Stimulated activated CD8-positive, alpha-beta memory T cell treated with anti-CD3 and anti-CD28 coated beads, Interleukin-2, amount 100 ng/mL, for 1 hour (primary cell): Measurements from ENCODE around the gene CRTC2.
A peak's percentile ranks its signal among the peaks of the same experiment; 100 is the strongest.

Experiments used
- DNase-seq, 2 donors: peaks; one replicate each; pipeline ENCODE4 v3.0.0-alpha.2; 2020; ENCODE audit warnings: low read depth in 2 of 2

Gene CRTC2

DNA sequence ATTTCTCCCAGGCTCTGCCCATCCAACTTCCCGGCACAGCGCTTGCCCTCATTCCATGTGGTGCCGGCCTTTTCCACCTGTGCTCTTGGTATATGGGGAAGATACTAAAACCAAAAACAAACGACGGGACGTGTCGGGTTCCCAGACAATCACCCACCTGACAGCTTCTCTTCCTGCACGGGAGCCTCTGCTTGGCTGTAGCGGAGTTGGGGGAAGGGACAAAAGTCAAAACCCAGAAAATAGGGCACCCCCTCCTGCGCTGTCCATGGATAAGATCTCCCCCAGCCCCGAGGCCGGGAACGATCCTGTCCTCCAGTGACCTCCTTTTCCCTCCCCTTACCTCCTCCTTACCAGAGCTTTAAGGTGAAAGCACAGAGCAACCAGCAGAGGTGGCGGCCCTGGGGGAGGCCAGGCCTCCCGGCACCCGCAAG, 18.4 kb upstream of the CRTC2 start:
- no peak for DNase-seq

DNA sequence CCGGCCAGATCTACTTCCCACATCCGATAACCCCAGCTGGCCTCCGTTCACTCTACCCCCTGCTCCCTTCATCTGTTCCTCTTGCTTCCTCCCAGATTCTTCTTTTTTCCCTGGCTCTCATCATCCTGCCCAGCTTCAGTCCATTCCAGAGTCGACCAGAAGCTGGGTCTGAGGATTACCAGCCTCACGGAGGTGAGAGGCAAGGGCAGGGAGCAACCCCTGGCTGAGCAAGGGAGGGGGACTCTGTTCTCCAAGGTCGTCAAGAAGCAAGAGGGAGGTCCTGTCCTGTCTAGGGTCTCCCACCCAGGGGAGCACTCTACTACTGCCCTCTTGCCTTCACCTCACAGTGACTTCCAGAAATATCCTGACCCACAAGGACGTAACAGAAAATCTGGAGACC, 15.1 kb upstream of the CRTC2 start:
- DNase-seq = no peak

DNA sequence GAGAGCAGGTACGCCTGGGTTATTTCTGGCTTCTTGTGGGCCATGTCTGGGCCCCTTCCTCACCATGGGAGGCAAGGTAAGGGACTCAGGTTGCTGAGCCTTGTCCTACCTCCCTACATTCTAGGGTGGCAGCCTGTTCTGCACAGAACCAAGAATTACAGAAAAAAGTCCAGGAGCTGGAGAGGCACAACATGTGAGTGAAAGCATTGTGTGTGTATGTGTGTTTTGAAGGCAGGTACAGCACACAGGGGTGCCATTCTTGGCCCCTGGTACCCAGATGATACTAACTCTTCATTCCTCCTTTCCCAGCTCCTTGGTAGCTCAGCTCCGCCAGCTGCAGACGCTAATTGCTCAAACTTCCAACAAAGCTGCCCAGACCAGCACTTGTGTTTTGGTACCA, 14.7 kb upstream of the CRTC2 start:
- no peak for DNase-seq

GRCh38 chr1:153970346-153970745, 11.9 kb upstream of the CRTC2 start:
- no peak for DNase-seq

- no peak for DNase-seq
Observed at GRCh38 chr1:153968972-153969371, 10.6 kb upstream of the CRTC2 start.

- no peak for DNase-seq
Observed at GRCh38 chr1:153968408-153968807, 10.0 kb upstream of the CRTC2 start.

GRCh38 chr1:153968000-153968363, 9.6 kb upstream of the CRTC2 start:
- DNase-seq = no peak

DNA sequence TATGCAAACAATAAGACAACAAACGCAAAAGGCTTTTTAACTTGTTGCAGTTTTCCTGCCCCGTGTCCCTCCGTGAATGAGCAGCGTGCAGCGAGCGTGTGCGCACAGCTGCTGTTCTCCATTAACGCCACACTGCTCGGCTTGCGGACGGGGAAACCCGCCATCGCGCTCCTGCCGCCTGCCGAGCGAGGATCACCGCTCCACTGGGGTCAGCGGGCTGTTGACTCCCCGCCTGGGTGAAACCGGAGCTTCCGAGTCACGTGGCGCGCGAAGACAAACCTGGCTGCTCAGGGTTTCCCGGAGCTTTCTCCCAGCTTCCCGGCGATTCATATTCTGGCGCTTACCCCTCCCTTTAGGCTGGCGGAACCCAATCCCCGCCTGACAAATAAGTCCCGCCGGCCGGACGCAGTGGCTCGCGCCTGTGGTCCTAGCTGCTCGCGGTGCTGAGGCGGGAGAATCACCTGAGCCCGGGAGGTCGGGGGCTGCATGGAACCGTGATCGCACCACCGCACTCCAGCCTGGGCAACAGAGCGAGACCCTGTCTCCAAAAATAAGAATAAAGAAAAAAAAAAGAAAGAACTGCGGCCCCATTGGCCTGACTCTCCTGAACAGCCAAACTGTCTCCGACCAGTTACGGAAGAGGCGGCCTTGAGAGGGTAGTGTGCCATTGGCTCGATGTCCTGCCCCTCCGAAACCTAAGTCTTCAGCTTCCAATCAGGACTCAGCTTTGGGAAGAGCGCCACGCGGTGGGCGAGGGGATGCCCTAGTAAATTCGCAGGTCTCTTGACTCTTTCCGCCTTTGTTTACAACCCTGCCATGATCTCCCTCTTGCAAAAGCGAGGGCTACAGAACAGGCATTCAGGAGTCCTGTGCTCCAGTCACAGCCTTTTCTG, 8.9 kb upstream of the CRTC2 start, which contains the start of gene CREB3L4:
Gene CREB3L4, plus strand, starts transcription at position 796 of the 893 bp plus-strand sequence. CDS start 624 bp downstream, outside the sequence.
- peak; percentile 66 to 68 for DNase-seq

DNA sequence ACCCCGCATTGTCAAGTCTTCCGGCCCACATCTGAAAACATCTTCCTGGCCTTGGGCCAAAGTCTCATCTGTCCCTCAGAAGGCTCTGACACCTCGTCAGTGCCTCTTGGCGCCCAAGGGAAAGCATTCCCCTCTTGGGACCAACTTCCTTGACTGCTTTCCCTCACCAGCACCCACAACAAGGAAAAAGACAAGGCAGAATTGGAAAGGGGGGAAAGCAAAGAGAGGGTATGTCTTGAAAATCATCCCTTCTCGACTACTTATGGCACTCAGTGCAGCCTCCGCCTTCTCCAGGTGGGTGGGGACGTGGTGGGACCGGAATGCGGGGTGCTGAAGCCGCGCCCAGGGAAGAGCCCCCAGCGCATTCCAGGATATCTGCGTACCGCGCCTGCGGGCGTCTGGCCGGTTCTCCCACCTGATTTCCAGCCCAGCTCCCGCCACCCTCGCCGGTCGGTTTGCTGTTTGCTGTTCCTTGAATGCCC, 5.5 kb upstream of the CRTC2 start:
- no peak for DNase-seq

DNA sequence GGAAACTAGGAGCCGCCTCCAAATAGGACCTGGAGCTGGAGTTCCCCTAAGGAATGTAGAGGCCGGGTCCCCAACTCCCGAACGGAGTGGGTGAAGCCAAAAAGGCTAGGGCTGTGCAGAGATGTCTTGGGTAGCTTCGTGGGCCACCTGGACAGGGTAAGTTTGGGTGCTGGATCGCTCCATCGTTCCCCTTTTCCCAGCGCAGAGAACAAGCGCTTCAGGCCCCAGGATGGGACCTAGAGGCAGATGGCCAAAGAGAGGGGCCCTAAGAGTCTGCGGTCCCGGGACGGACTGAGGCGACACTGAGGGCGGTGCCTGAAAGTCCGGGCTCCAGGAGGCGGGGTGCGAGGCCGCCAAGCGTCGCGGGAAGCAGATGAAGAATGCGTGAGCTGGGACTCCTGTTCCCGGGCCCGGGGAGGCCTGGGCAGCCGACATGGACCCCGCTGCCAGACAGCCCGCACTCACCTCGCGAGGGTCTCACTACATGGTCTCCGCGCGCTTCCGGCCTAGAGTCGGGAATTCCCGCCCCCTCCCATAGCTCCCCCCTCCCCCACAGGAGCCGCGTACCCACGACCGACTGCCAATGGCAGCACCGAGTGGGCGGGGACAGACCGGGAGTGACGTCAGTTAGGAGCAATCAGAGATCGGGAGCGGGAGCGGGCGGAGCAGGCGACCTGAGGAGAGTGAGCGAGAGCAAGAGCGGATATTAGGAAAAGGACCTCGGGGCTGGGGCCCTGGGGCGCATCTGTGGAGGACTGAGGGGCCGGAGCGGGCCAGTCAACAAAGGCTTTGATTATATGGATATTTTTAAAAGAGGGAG, 4.8 kb upstream of the CRTC2 start, which contains the start of gene SLC39A1:
Gene SLC39A1, minus strand, starts transcription at position 508 of the 820 bp plus-strand sequence. CDS start 822 bp downstream, outside the sequence.
- DNase-seq = peak; percentile 84 to 90

DNA sequence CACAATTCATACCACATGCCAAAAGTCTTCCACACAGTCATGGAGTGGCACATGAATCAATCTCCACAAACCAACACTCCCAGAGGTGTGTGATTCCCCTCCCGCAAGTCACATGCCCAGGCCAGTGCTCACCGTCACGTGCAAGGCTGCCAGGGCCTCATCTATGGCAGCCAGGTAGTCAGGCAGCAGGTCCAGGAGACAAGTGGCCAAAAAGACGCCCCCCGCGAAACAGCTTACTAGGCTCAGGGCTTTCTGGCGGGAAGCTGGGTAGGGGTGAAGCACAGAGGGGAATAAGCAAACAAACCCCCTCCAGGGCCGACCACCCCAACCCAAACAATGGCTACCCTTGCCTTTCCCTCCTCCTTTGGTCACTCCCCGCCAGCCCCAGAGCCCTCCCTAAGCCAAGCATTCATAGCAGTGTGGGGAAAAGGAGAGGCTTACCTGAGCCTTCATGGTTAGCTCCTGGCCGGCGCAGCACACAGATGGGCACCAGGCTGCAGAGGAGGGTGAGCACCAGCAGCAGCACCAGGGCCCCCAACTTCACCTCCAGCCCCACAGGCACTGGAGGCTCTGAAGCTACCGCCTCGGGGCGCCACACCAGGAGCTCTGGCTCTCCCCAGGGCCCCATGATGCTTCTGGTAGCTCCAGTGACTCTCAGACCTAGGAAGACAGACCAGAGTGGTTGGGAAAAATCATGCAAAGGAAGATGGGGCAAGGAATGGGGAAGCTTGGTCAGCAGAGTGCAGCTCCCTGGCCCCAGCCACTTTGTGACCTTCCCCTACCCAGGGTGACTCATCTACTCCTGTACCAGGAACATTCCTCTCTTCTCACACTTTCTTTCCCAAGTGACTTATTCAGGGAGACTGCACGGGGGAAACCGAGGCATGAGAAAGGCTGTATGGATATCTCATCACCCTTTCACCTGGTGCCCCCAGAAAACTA, 3.9 kb upstream of the CRTC2 start:
- no peak for DNase-seq

DNA sequence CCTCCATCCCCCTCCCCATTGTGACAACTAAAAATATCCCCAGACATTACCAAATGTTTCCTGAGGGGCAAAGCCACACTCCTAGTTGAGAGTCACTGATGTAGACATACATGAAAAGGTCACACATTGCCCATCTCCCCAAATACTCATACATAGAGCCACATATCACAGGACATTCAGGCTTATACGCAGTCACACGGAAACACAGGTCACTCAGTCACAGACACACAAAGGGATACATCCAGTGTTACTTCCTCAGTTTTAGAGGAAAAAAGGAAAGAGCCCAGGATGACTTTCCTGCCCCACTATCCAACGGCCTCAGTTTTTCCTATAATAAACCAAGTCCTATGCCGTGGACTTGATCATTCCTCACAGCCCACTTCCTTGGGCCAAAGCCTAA, 3.0 kb upstream of the CRTC2 start:
- DNase-seq = no peak

DNA sequence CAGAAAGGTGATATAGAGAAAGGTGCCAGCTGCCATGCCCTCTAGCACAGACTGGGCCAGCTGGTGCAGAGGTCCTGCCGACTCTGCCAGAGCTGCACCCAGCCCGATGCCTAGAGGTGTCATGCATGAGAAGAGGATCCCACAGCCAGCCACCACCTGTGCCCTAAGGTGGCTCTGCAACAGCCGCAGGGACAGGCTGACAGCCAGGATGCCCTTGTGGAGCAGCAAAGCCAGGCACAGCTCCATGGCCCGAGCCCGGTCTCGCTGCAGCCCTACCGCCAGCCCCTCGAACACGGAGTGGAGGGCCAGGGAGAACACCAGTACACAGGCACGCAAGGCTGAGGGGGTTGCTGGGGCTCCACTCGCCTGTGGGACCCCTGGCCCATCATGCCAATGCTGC, 1.8 kb upstream of the CRTC2 start:
- DNase-seq = no peak

GRCh38 chr1:153959454-153959853, 1.0 kb upstream of the CRTC2 start:
- DNase-seq = no peak

GRCh38 chr1:153958961-153959260, 499 bp upstream of the CRTC2 start:
- DNase-seq = no peak

GRCh38 chr1:153957744-153958110, 685 bp downstream of the CRTC2 start:
- DNase-seq = no peak

GRCh38 chr1:153956997-153957715, 1.3 kb downstream of the CRTC2 start:
- no peak for DNase-seq

GRCh38 chr1:153954826-153955225, 3.6 kb downstream of the CRTC2 start:
- no peak for DNase-seq

DNA sequence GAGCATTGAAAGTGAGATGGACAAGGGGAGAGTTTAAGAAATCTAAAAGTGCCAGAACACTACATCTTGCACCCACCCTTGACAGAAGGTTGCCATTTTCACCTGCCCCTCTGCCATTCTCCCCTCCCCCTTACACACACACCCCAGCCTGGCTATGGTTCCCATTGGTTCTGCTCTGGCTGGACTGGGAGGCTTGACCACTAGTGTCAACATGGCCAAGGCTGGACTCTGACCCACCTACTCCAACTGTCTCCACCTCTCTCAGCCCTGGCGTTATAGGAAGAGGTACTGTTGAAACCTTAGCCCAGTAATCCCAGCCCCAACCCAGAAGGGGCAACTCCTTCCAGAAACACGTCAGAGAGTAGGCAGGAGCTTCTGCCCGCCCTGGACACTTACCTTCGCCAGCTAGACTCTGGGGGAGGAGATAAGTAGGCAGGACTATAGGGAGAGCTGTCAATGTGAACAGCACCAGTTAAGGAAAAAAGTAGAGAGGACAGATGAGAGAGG, 4.5 kb downstream of the CRTC2 start:
- DNase-seq = no peak

GRCh38 chr1:153951801-153952200, 6.6 kb downstream of the CRTC2 start:
- DNase-seq = no peak

GRCh38 chr1:153951183-153951582, 7.2 kb downstream of the CRTC2 start:
- DNase-seq = no peak
